ENCODE results near the gene ZNF516. TPM values are rescaled to one million over a fixed set of nuclear protein-coding genes. Genes with fewer than 3 reads are reported as not detected.

ZNF516 gene
- total RNA-seq, 1 donor from 2014 or later, result 14.8 TPM

GRCh38 chr18:76398896-76399612 is 96.0 kb downstream of the ZNF516 start:
- TF ChIP-seq CTCF (conservative IDR thresholded peaks at IDR 0.05; ENCODE audit: low read depth, low read length), result peak; percentile 96
- DNase-seq (ENCODE audit: low read depth), result peak; percentile 26
- H3K4me3 ChIP-seq (ENCODE audit: low read depth, low read length), result no peak overlapping the region

GRCh38 chr18:76398295-76398694 is 96.7 kb downstream of the ZNF516 start:
- H3K4me3 ChIP-seq (ENCODE audit: low read depth, low read length), result no peak overlapping the region
- DNase-seq (ENCODE audit: low read depth), result no peak
- no peak for TF ChIP-seq CTCF (conservative IDR thresholded peaks at IDR 0.05; ENCODE audit: low read depth, low read length)

GRCh38 chr18:76397631-76398030 is 97.4 kb downstream of the ZNF516 start:
- DNase-seq (ENCODE audit: low read depth), result no peak
- TF ChIP-seq CTCF (conservative IDR thresholded peaks at IDR 0.05; ENCODE audit: low read depth, low read length), result no peak
- no peak overlapping the region for H3K4me3 ChIP-seq (ENCODE audit: low read depth, low read length)

GRCh38 chr18:76396792-76397191 is 98.2 kb downstream of the ZNF516 start:
- DNase-seq (ENCODE audit: low read depth), result no peak
- TF ChIP-seq CTCF (conservative IDR thresholded peaks at IDR 0.05; ENCODE audit: low read depth, low read length), result peak; percentile 7
- no peak overlapping the region for H3K4me3 ChIP-seq (ENCODE audit: low read depth, low read length)

GRCh38 chr18:76395609-76396008 is 99.4 kb downstream of the ZNF516 start:
- TF ChIP-seq CTCF (conservative IDR thresholded peaks at IDR 0.05; ENCODE audit: low read depth, low read length), result no peak
- no peak for DNase-seq (ENCODE audit: low read depth)
- no peak overlapping the region for H3K4me3 ChIP-seq (ENCODE audit: low read depth, low read length)

GRCh38 chr18:76394780-76395476 is 100.1 kb downstream of the ZNF516 start:
- DNase-seq (ENCODE audit: low read depth), result peak; percentile 78
- TF ChIP-seq CTCF (conservative IDR thresholded peaks at IDR 0.05; ENCODE audit: low read depth, low read length), result no peak
- no peak overlapping the region for H3K4me3 ChIP-seq (ENCODE audit: low read depth, low read length)
